ENCODE measurements around the gene PLPPR4. TPM values are rescaled to one million over a fixed set of nuclear protein-coding genes. Genes with fewer than 3 reads are reported as not detected.

Gene PLPPR4
- total and polyA plus RNA-seq, 2 donors from 2014 or later: 0.09 to 0.45 TPM

- Histone ChIP-seq H3K36me3 (ENCODE audit: control insufficient read depth in 2 of 3, insufficient read depth in 3 of 3, low read length in 3 of 3) (no peaks in the 10 kb centered on the region), H3K9me3 (ENCODE audit: control insufficient read depth in 2 of 3, insufficient read depth in 1 of 3, low read length in 3 of 3) (no peaks in the 10 kb centered on the region), H3K4me1 (ENCODE audit: control insufficient read depth in 2 of 3, insufficient read depth in 2 of 3, low read depth in 1 of 3, low read length in 3 of 3) (peaks cover 0 to 2% (median 0%) of the 10 kb centered on the region in 3 donors), H3K27ac (ENCODE audit: low read depth in 2 of 2, low read length in 2 of 2) (no peak overlapping the region), H3K4me3 (ENCODE audit: low read length in 3 of 3) (no peak overlapping the region), H3K9ac (ENCODE audit: low read length in 3 of 3) (no peak overlapping the region), H3K27me3 (ENCODE audit: control insufficient read depth, insufficient read depth, low read length) (no peaks in the 10 kb centered on the region)
- FAIRE-seq: no peak
- DNase-seq: no peak
- intact Hi-C loops (cut with DNase I): no loop called here
- TF ChIP-seq CTCF (IDR thresholded peaks at IDR 0.05; ENCODE audit: borderline replicate concordance, extremely low read depth, insufficient read depth): no peak
Observed at GRCh38 chr1:99266726-99267125, 2.4 kb downstream of the PLPPR4 start.

GRCh38 chr1:99268021-99268420, 3.7 kb downstream of the PLPPR4 start:
- DNase-seq (no peak), FAIRE-seq (no peak)
- Histone ChIP-seq H3K4me1 (ENCODE audit: control insufficient read depth in 2 of 3, insufficient read depth in 2 of 3, low read depth in 1 of 3, low read length in 3 of 3) (peaks cover 0 to 2% (median 0%) of the 10 kb centered on the region in 3 donors), H3K4me3 (ENCODE audit: low read length in 3 of 3) (no peak overlapping the region), H3K9me3 (ENCODE audit: control insufficient read depth in 2 of 3, insufficient read depth in 1 of 3, low read length in 3 of 3) (no peaks in the 10 kb centered on the region), H3K9ac (ENCODE audit: low read length in 3 of 3) (no peak overlapping the region), H3K27me3 (ENCODE audit: control insufficient read depth, insufficient read depth, low read length) (no peaks in the 10 kb centered on the region), H3K27ac (ENCODE audit: low read depth in 2 of 2, low read length in 2 of 2) (no peak overlapping the region), H3K36me3 (ENCODE audit: control insufficient read depth in 2 of 3, insufficient read depth in 3 of 3, low read length in 3 of 3) (no peaks in the 10 kb centered on the region)
- intact Hi-C loops (cut with DNase I): no loop called here
- TF ChIP-seq CTCF (IDR thresholded peaks at IDR 0.05; ENCODE audit: borderline replicate concordance, extremely low read depth, insufficient read depth): no peak

- Histone ChIP-seq H3K27ac (ENCODE audit: low read depth in 2 of 2, low read length in 2 of 2) (no peak overlapping the region), H3K9me3 (ENCODE audit: control insufficient read depth in 2 of 3, insufficient read depth in 1 of 3, low read length in 3 of 3) (no peaks in the 10 kb centered on the region), H3K9ac (ENCODE audit: low read length in 3 of 3) (no peak overlapping the region), H3K36me3 (ENCODE audit: control insufficient read depth in 2 of 3, insufficient read depth in 3 of 3, low read length in 3 of 3) (no peaks in the 10 kb centered on the region), H3K4me1 (ENCODE audit: control insufficient read depth in 2 of 3, insufficient read depth in 2 of 3, low read depth in 1 of 3, low read length in 3 of 3) (peaks cover 0 to 2% (median 0%) of the 10 kb centered on the region in 3 donors), H3K27me3 (ENCODE audit: control insufficient read depth, insufficient read depth, low read length) (no peaks in the 10 kb centered on the region), H3K4me3 (ENCODE audit: low read length in 3 of 3) (no peak overlapping the region)
- DNase-seq: no peak
- no peak for FAIRE-seq
- no peak for TF ChIP-seq CTCF (IDR thresholded peaks at IDR 0.05; ENCODE audit: borderline replicate concordance, extremely low read depth, insufficient read depth)
- intact Hi-C loops (cut with DNase I): no loop called here
Observed at GRCh38 chr1:99269321-99269720, 5.0 kb downstream of the PLPPR4 start.

GRCh38 chr1:99270646-99271045, 6.4 kb downstream of the PLPPR4 start:
- Histone ChIP-seq H3K9me3 (ENCODE audit: control insufficient read depth in 2 of 3, insufficient read depth in 1 of 3, low read length in 3 of 3) (no peaks in the 10 kb centered on the region), H3K4me1 (ENCODE audit: control insufficient read depth in 2 of 3, insufficient read depth in 2 of 3, low read depth in 1 of 3, low read length in 3 of 3) (no peaks in the 10 kb centered on the region), H3K4me3 (ENCODE audit: low read length in 3 of 3) (no peak overlapping the region), H3K27ac (ENCODE audit: low read depth in 2 of 2, low read length in 2 of 2) (no peak overlapping the region), H3K9ac (ENCODE audit: low read length in 3 of 3) (no peak overlapping the region), H3K27me3 (ENCODE audit: control insufficient read depth, insufficient read depth, low read length) (no peaks in the 10 kb centered on the region), H3K36me3 (ENCODE audit: control insufficient read depth in 2 of 3, insufficient read depth in 3 of 3, low read length in 3 of 3) (no peaks in the 10 kb centered on the region)
- FAIRE-seq (no peak), DNase-seq (no peak)
- intact Hi-C loops (cut with DNase I): no loop called here
- TF ChIP-seq CTCF (IDR thresholded peaks at IDR 0.05; ENCODE audit: borderline replicate concordance, extremely low read depth, insufficient read depth): no peak

Measured in kidney (tissue), 14 donors.